Hepatocyte (in vitro differentiated cells): ENCODE results near the gene BMP2. TPM values are rescaled to one million over a fixed set of nuclear protein-coding genes. Genes with fewer than 3 reads are reported as not detected.

Experiments
- DNase-seq: peaks from one replicate; pipeline ENCODE4 v3.0.0-alpha.2; 2016; ENCODE audit warnings: low spot score
- H2AFZ ChIP-seq: fragments of 200-600 bp; sonication (generic); 2 replicates; pipeline ENCODE4 v1.6.0; 2016; ENCODE audit warnings: antibody characterized with exemption, mild to moderate bottlenecking
- H3K27ac ChIP-seq: fragments of 200-600 bp; sonication (generic); 2 replicates; pipeline ENCODE4 v1.5.1; 2016; ENCODE audit warnings: mild to moderate bottlenecking
- H3K27me3 ChIP-seq: fragments of 200-600 bp; sonication (generic); 2 replicates; pipeline ENCODE4 v1.6.1; 2016
- H3K36me3 ChIP-seq: fragments of 200-600 bp; sonication (generic); replicated peaks from 2 replicates; pipeline ENCODE4 v1.5.1; 2016; ENCODE audit warnings: low read depth; ENCODE audit not compliant: insufficient read depth
- H3K4me1 ChIP-seq: fragments of 200-600 bp; sonication (generic); 2 replicates; pipeline ENCODE4 v1.5.1; 2016; ENCODE audit warnings: mild to moderate bottlenecking, moderate library complexity; ENCODE audit not compliant: insufficient read depth
- H3K4me2 ChIP-seq: fragments of 200-600 bp; sonication (generic); 2 replicates; pipeline ENCODE4 v1.6.0; 2016
- H3K4me3 ChIP-seq: fragments of 200-600 bp; sonication (generic); 2 replicates; pipeline ENCODE4 v1.5.1; 2016; ENCODE audit warnings: mild to moderate bottlenecking
- H3K79me2 ChIP-seq: fragments of 200-600 bp; sonication (generic); 2 replicates; pipeline ENCODE4 v1.6.0; 2017; ENCODE audit warnings: mild to moderate bottlenecking
- H3K9me2 ChIP-seq: fragments of 200-600 bp; sonication (generic); replicated peaks from 2 replicates; pipeline ENCODE4 v1.6.0; 2017; ENCODE audit warnings: mild to moderate bottlenecking; ENCODE audit not compliant: insufficient read depth
- H3K9me3 ChIP-seq: fragments of 200-600 bp; sonication (generic); 2 replicates; pipeline ENCODE4 v1.5.1; 2016; ENCODE audit warnings: low read depth, mild to moderate bottlenecking
- H4K20me1 ChIP-seq: fragments of 200-600 bp; sonication (generic); 2 replicates; pipeline ENCODE4 v1.6.0; 2016; ENCODE audit warnings: mild to moderate bottlenecking; ENCODE audit not compliant: insufficient read depth, poor library complexity, severe bottlenecking
- CTCF ChIP-seq: fragments of 200-600 bp; sonication (generic); IDR thresholded peaks from 2 replicates; pipeline ENCODE4 v1.5.1; 2016; ENCODE audit warnings: antibody characterized with exemption, mild to moderate bottlenecking; ENCODE audit not compliant: poor library complexity
- EZH2 ChIP-seq: fragments of 200-600 bp; sonication (generic); IDR thresholded peaks from 2 replicates; pipeline ENCODE4 v1.6.1; 2016; ENCODE audit warnings: antibody characterized with exemption, mild to moderate bottlenecking, borderline replicate concordance
- EZH2phosphoT487 ChIP-seq: fragments of 200-600 bp; sonication (generic); IDR thresholded peaks from one replicate; pipeline ENCODE4 v1.6.1; 2018; ENCODE audit warnings: antibody characterized with exemption, mild to moderate bottlenecking, low read depth, moderate library complexity; ENCODE audit not compliant: unreplicated experiment, severe bottlenecking
- WGBS: methylation state at CpG from one replicate; pipeline ENCODE4 v1.1.6; 2016; ENCODE audit warnings: low lambda C conversion rate; ENCODE audit errors: missing lambda C conversion rate; 5-methylcytosine and 5-hydroxymethylcytosine counted together
- polyA plus RNA-seq: library from polyadenylated mRNA; unstranded; fragments of >200 nt; fragmentation: Nextera tagmentation; extraction: Ambion mirVana; gene quantifications from 2 replicates; pipeline ENCODE4 v1.2.1, GENCODE V29; 2016
- total RNA-seq: library from RNA; depleted of rRNA; stranded (reverse); fragments of >200 nt; gene quantifications from 2 replicates; pipeline ENCODE4 v1.2.3, GENCODE V29; 2014

Gene BMP2
- total and polyA plus RNA-seq, 2 experiments from 2014 or later: 64.6 to 72.0 TPM

DNA sequence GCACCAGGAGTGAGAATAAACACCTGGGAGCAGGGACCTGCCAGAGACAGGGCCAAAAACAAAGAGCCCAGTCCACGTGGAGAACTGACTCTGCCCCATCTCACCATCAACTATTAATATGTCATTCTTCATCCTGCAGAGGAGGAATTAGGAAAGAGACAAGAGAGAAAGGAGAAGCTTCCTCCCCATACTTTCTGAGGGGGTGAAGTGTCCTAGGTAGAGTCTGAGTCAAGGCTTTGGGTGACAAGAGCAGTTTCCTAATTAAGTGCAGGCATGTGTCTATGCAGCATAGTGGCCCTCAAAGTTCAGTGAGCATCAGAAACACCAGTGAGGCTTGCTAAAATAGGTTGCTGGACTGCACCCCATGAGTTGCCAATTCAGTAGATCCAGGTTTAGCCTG is 40.7 kb upstream of the BMP2 start:
- Histone ChIP-seq H3K4me2 (no peak overlapping the region), H3K79me2 (no peaks in the 10 kb centered on the region), H3K4me1 (no peaks in the 10 kb centered on the region), H3K27me3 (no peaks in the 10 kb centered on the region), H3K9me2 (no peaks in the 10 kb centered on the region), H3K9me3 (no peaks in the 10 kb centered on the region), H3K4me3 (no peak overlapping the region), H3K27ac (no peak overlapping the region), H2AFZ (no peak overlapping the region), H4K20me1 (no peaks in the 10 kb centered on the region), H3K36me3 (no peaks in the 10 kb centered on the region)
- no peak for DNase-seq
- TF ChIP-seq CTCF (no peak), EZH2phosphoT487 (no peak), EZH2 (no peak)
- WGBS: 60% methylated on average over 1 of the region's 1 CpG

DNA sequence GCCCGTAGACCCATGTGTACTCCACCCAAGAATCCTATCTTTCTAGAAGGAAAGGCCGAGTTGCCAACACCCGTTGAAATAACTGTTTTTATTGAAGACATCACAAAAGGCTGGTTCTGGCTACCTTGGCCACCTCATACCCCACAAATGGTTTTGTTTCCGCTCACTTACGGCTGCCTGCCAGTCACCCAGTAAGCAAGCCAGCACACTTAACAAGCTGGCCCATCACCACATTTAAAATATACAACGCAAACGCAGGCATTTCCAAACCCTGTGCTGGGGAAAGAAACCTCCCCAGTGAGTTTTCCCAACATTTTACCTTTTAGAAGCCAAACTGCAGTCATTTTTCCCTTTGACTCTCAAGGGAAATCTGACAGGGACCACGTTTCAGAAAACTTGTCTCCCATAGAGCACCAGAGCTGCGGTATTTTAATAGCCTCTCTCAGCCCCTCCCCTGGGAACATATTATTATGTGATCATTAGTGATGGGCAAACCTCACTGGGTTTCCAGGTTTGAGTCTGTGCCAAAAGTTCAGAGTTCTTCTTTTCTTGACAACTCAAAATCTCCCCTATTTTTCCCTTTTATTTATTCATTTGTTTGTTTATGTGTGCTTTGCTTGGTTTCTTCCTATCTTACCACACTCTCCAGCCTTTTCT is 36.7 kb upstream of the BMP2 start:
- Histone ChIP-seq H3K27ac (no peak overlapping the region), H3K9me2 (no peaks in the 10 kb centered on the region), H3K36me3 (no peaks in the 10 kb centered on the region), H3K79me2 (no peaks in the 10 kb centered on the region), H2AFZ (no peak overlapping the region), H4K20me1 (no peaks in the 10 kb centered on the region), H3K27me3 (no peaks in the 10 kb centered on the region), H3K9me3 (no peaks in the 10 kb centered on the region), H3K4me3 (no peak overlapping the region), H3K4me2 (no peak overlapping the region), H3K4me1 (no peaks in the 10 kb centered on the region)
- TF ChIP-seq CTCF (no peak), EZH2 (no peak), EZH2phosphoT487 (no peak)
- WGBS: 80% methylated on average over 9 of the region's 9 CpGs
- DNase-seq: no peak

- H3K27me3 ChIP-seq: no peaks in the 10 kb centered on the region
- H3K79me2 ChIP-seq: no peaks in the 10 kb centered on the region
- no peak overlapping the region for H3K27ac ChIP-seq
- H3K9me2 ChIP-seq: no peaks in the 10 kb centered on the region
- no peak overlapping the region for H3K4me3 ChIP-seq
- no peaks in the 10 kb centered on the region for H4K20me1 ChIP-seq
- H3K4me1 ChIP-seq: no peaks in the 10 kb centered on the region
- H2AFZ ChIP-seq: no peak overlapping the region
- DNase-seq: no peak
- WGBS: 83% methylated on average over 3 of the region's 3 CpGs
- TF ChIP-seq EZH2phosphoT487 (no peak), CTCF (no peak), EZH2 (no peak)
- no peaks in the 10 kb centered on the region for H3K9me3 ChIP-seq
- no peak overlapping the region for H3K4me2 ChIP-seq
- H3K36me3 ChIP-seq: no peaks in the 10 kb centered on the region
Observed at GRCh38 chr20:6732001-6732447, 35.5 kb upstream of the BMP2 start.

- 94% methylated on average over 6 of the region's 6 CpGs for WGBS
- H3K4me2 ChIP-seq: no peak overlapping the region
- H3K9me2 ChIP-seq: no peaks in the 10 kb centered on the region
- no peaks in the 10 kb centered on the region for H3K9me3 ChIP-seq
- H4K20me1 ChIP-seq: no peaks in the 10 kb centered on the region
- no peak for DNase-seq
- no peak overlapping the region for H2AFZ ChIP-seq
- H3K4me3 ChIP-seq: no peak overlapping the region
- no peaks in the 10 kb centered on the region for H3K79me2 ChIP-seq
- H3K4me1 ChIP-seq: no peaks in the 10 kb centered on the region
- no peaks in the 10 kb centered on the region for H3K27me3 ChIP-seq
- no peaks in the 10 kb centered on the region for H3K36me3 ChIP-seq
- no peak for TF ChIP-seq CTCF
- no peak for TF ChIP-seq EZH2phosphoT487
- no peak for TF ChIP-seq EZH2
- no peak overlapping the region for H3K27ac ChIP-seq
Observed at GRCh38 chr20:6732851-6733250, 34.6 kb upstream of the BMP2 start.
